ENCODE measurements around the gene ZNF837. TPM values are rescaled to one million over a fixed set of nuclear protein-coding genes. Genes with fewer than 3 reads are reported as not detected.

The ZNF837 gene
- total RNA-seq, 2 donors from 2014 or later, result 1.6 to 3.9 TPM

GRCh38 chr19:58356766-58357480, 23.9 kb downstream of the ZNF837 start:
- Histone ChIP-seq H3K27me3 (replicated peaks; ENCODE audit: insufficient read depth) (no peaks in the 10 kb centered on the region), H3K4me3 (peak overlapping the region; percentile 52), H3K27ac (no peak overlapping the region), H3K36me3 (no peaks in the 10 kb centered on the region), H3K9me3 (no peaks in the 10 kb centered on the region), H3K4me1 (ENCODE audit: control insufficient read depth in 1 of 2, low read depth in 2 of 2) (peaks cover 5 to 6% of the 10 kb centered on the region in 2 donors)
- TF ChIP-seq, protein P1, sequence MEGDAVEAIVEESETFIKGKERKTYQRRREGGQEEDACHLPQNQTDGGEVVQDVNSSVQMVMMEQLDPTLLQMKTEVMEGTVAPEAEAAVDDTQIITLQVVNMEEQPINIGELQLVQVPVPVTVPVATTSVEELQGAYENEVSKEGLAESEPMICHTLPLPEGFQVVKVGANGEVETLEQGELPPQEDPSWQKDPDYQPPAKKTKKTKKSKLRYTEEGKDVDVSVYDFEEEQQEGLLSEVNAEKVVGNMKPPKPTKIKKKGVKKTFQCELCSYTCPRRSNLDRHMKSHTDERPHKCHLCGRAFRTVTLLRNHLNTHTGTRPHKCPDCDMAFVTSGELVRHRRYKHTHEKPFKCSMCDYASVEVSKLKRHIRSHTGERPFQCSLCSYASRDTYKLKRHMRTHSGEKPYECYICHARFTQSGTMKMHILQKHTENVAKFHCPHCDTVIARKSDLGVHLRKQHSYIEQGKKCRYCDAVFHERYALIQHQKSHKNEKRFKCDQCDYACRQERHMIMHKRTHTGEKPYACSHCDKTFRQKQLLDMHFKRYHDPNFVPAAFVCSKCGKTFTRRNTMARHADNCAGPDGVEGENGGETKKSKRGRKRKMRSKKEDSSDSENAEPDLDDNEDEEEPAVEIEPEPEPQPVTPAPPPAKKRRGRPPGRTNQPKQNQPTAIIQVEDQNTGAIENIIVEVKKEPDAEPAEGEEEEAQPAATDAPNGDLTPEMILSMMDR (IDR thresholded peaks at IDR 0.05), result no peak
- DNase-seq (ENCODE audit: low spot score), result no peak
- ATAC-seq (ENCODE audit: insufficient number of reproducible peaks, low FRiP score, low read depth), result no peak

GRCh38 chr19:58355908-58356765, 24.7 kb downstream of the ZNF837 start:
- TF ChIP-seq, protein P1 (IDR thresholded peaks at IDR 0.05), result no peak
- H3K4me3 ChIP-seq, result peak overlapping the region; percentile 52
- no peaks in the 10 kb centered on the region for H3K9me3 ChIP-seq
- H3K36me3 ChIP-seq, result no peaks in the 10 kb centered on the region
- ATAC-seq (ENCODE audit: insufficient number of reproducible peaks, low FRiP score, low read depth) (no peak), DNase-seq (ENCODE audit: low spot score) (no peak)
- H3K27me3 ChIP-seq (replicated peaks; ENCODE audit: insufficient read depth), result no peaks in the 10 kb centered on the region
- H3K27ac ChIP-seq, result no peak overlapping the region
- H3K4me1 ChIP-seq (ENCODE audit: control insufficient read depth in 1 of 2, low read depth in 2 of 2), result no peaks in the 10 kb centered on the region

DNA sequence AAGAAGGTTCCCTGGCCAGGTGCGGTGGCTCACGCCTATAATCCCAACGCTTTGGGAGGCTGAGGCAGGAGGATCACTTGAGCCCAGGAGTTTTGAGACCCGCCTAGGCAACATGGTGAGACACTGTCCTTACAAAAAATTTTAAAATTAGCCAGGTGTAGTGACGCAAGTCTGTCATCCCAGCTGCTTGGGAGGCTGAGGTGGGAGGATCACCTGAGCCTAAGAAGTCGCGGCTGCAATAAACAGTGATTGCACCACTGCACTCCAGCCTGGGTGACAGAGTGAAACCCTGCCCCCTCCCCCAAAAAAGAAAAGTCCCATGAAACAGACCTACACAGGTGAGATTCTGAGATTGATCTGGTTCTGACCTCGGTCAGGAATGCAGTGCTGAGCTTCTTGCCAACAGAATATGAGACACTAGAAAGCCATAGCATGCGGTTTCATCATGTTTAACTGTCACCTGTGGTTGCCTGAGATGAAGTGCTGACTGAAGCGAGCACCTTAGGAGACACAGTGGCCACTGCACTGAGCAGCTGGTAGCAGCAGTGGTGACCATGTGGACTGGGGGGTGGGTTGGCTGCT, 25.5 kb downstream of the ZNF837 start:
- Histone ChIP-seq H3K4me3 (no peak overlapping the region), H3K9me3 (no peaks in the 10 kb centered on the region), H3K27me3 (replicated peaks; ENCODE audit: insufficient read depth) (no peaks in the 10 kb centered on the region), H3K36me3 (no peaks in the 10 kb centered on the region), H3K27ac (no peak overlapping the region), H3K4me1 (ENCODE audit: control insufficient read depth in 1 of 2, low read depth in 2 of 2) (peaks cover 0 to 6% of the 10 kb centered on the region in 2 donors)
- TF ChIP-seq, protein P1 (IDR thresholded peaks at IDR 0.05), result no peak
- DNase-seq (ENCODE audit: low spot score) (no peak), ATAC-seq (ENCODE audit: insufficient number of reproducible peaks, low FRiP score, low read depth) (no peak)

GRCh38 chr19:58354478-58355030, 26.3 kb downstream of the ZNF837 start:
- H3K36me3 ChIP-seq, result no peaks in the 10 kb centered on the region
- DNase-seq (ENCODE audit: low spot score) (no peak), ATAC-seq (ENCODE audit: insufficient number of reproducible peaks, low FRiP score, low read depth) (no peak)
- H3K4me1 ChIP-seq (ENCODE audit: control insufficient read depth in 1 of 2, low read depth in 2 of 2), result peaks cover 0 to 14% of the 10 kb centered on the region in 2 donors
- no peaks in the 10 kb centered on the region for H3K9me3 ChIP-seq
- no peak overlapping the region for H3K4me3 ChIP-seq
- no peak overlapping the region for H3K27ac ChIP-seq
- TF ChIP-seq, protein P1 (IDR thresholded peaks at IDR 0.05), result no peak
- H3K27me3 ChIP-seq (replicated peaks; ENCODE audit: insufficient read depth), result no peaks in the 10 kb centered on the region
